K562 (cell line): Measurements from ENCODE around the gene C15orf61. TPM values are rescaled to one million over a fixed set of nuclear protein-coding genes. Genes with fewer than 3 reads are reported as not detected.

Source experiments
- ATAC-seq: fragments of 200-7000 bp; cut with Tn5 transposase; 3 replicates; pipeline ENCODE4 v1.9.1; 2020; ENCODE audit warnings: moderate library complexity
- BruUV-seq: library from RNA; stranded (reverse); fragments of 400-500 nt; replicated peaks from 2 replicates; lab custom pipeline; 2021; lab: Mats Ljungman, UMichigan
- CTCF ChIA-PET: fragments of 300-600 bp; formaldehyde crosslinking; extraction: SDS; loops from one replicate; lab custom pipeline; 2021; ENCODE audit warnings: low intra/inter-chr PET ratio; lab: Yijun Ruan, JAX
- POLR2A ChIA-PET: fragments of 300-600, 350-650 bp; sonication (Branson Sonifier 250); formaldehyde crosslinking; extraction: SDS; loops from one replicate; lab custom pipeline; 2021; ENCODE audit warnings: antibody characterized with exemption, inconsistent platforms; lab: Yijun Ruan, JAX
- DNase-seq, 4 experiments: peaks; one replicate each; pipeline versions ENCODE4 v3.0.0 to v3.0.0-alpha.2; 2011 to 2018; ENCODE audit warnings: low spot score in 3 of 4, mixed read lengths in 3 of 4; ENCODE audit errors: extremely low read depth in 1 of 4
- FAIRE-seq: peaks from 2 replicates; lab custom pipeline; 2011; peaks lifted over from hg19 to GRCh38; lab: Jason Lieb, UNC
- H2AFZ ChIP-seq: 2 replicates; pipeline ENCODE4 v1.6.0; 2011; ENCODE audit warnings: low read depth, low read length, control low read depth, inconsistent platforms
- H3K27ac ChIP-seq: fragments of 200-600 bp; 3 replicates; pipeline ENCODE4 v1.8.0; 2011; ENCODE audit warnings: low read depth, mild to moderate bottlenecking, control low read depth, inconsistent platforms, low read length, moderate library complexity, mixed read lengths; ENCODE audit errors: extremely low read depth
- H3K27me3 ChIP-seq, 2 experiments: fragments of 300-600 bp in 1 of 2; 2 replicates in 1 of 2; 3 replicates in 1 of 2; pipeline versions ENCODE4 v1.6.0 to v1.8.0; 2011; ENCODE audit warnings: inconsistent platforms in 2 of 2, low read length in 2 of 2, mild to moderate bottlenecking in 1 of 2, mixed read lengths in 1 of 2, moderate library complexity in 1 of 2; ENCODE audit not compliant: control insufficient read depth in 2 of 2, insufficient read depth in 2 of 2
- H3K36me3 ChIP-seq: fragments of 300-600 bp; 3 replicates; pipeline ENCODE4 v1.8.0; 2011; ENCODE audit warnings: mild to moderate bottlenecking, low read length, inconsistent platforms; ENCODE audit not compliant: control insufficient read depth, insufficient read depth
- H3K4me1 ChIP-seq, 2 experiments: fragments of 200-600 bp in 1 of 2; replicated peaks in 1 of 2; 2 replicates in 1 of 2; 3 replicates in 1 of 2; pipeline versions ENCODE4 v1.5.1 to v1.8.0; 2011; ENCODE audit warnings: inconsistent platforms in 2 of 2, low read length in 2 of 2, mild to moderate bottlenecking in 1 of 2, mixed read lengths in 1 of 2, moderate library complexity in 1 of 2; ENCODE audit not compliant: control insufficient read depth in 2 of 2, insufficient read depth in 2 of 2
- H3K4me2 ChIP-seq: 2 replicates; pipeline ENCODE4 v1.6.1; 2011; ENCODE audit warnings: low read length, control low read depth, inconsistent platforms, mixed read lengths; ENCODE audit not compliant: insufficient read depth
- H3K4me3 ChIP-seq: fragments of 200-600 bp; sonication (generic), shearing (Covaris generic); 2 replicates; pipeline ENCODE4 v1.5.1; 2016; ENCODE audit warnings: control low read depth, inconsistent platforms
- H3K79me2 ChIP-seq: fragments of 200-600 bp; 3 replicates; pipeline ENCODE4 v1.8.0; 2011; ENCODE audit warnings: low read length, inconsistent platforms; ENCODE audit not compliant: control insufficient read depth, insufficient read depth
- H3K9ac ChIP-seq, 2 experiments: 2 replicates each; pipeline versions ENCODE4 v1.6.0 to v1.6.1; 2011; ENCODE audit warnings: low read depth in 2 of 2, low read length in 2 of 2, control low read depth in 1 of 2, inconsistent platforms in 1 of 2, mild to moderate bottlenecking in 1 of 2, mixed read lengths in 1 of 2; ENCODE audit not compliant: insufficient read depth in 1 of 2
- H3K9me1 ChIP-seq: one replicate; pipeline ENCODE4 v1.6.0; 2011; ENCODE audit warnings: inconsistent platforms, mild to moderate bottlenecking, low read length, moderate library complexity; ENCODE audit not compliant: control insufficient read depth, insufficient read depth
- H3K9me3 ChIP-seq: replicated peaks from 2 replicates; pipeline ENCODE4 v1.5.1; 2011; ENCODE audit warnings: low read depth, low read length, inconsistent platforms; ENCODE audit not compliant: control insufficient read depth, insufficient read depth
- H4K20me1 ChIP-seq: replicated peaks from 2 replicates; pipeline ENCODE4 v1.6.1; 2011; ENCODE audit warnings: low read length, inconsistent platforms, mixed read lengths; ENCODE audit not compliant: control insufficient read depth, insufficient read depth
- BCLAF1 ChIP-seq, 2 experiments: fragments of 450-650 bp in 1 of 2; IDR thresholded peaks; 2 replicates each; pipeline ENCODE4 v1.6.1; 2011 to 2017; ENCODE audit warnings: low read depth in 2 of 2, antibody characterized with exemption in 1 of 2, borderline replicate concordance in 1 of 2, low read length in 1 of 2, mild to moderate bottlenecking in 1 of 2, mixed read lengths in 1 of 2; ENCODE audit not compliant: control insufficient read depth in 1 of 2
- EGR1 ChIP-seq: fragments of 450-650 bp; conservative IDR thresholded peaks from 2 replicates; pipeline ENCODE4 v1.6.1; 2017; ENCODE audit warnings: mild to moderate bottlenecking
- GATA2 ChIP-seq: sonication (generic); formaldehyde crosslinking; IDR thresholded peaks from 2 replicates; pipeline ENCODE4 v1.4.0; 2020; ENCODE audit warnings: mild to moderate bottlenecking, missing genetic modification reagents
- HNRNPUL1 ChIP-seq: fragments of 200-400 bp; formaldehyde crosslinking; IDR thresholded peaks from 2 replicates; pipeline ENCODE4 v1.6.1; 2017; ENCODE audit warnings: low read length
- MAFK ChIP-seq: IDR thresholded peaks from 2 replicates; pipeline ENCODE4 v1.6.1; 2011; ENCODE audit warnings: low read length, improper control_type of control experiment
- PHF8 ChIP-seq: fragments of 200-600 bp; sonication (generic); IDR thresholded peaks from 2 replicates; pipeline ENCODE4 v1.6.1; 2012; ENCODE audit warnings: mixed run types, mild to moderate bottlenecking, inconsistent platforms, low read length, moderate library complexity, borderline replicate concordance
- SAP30 ChIP-seq: fragments of 200-600 bp; sonication (generic); IDR thresholded peaks from 2 replicates; pipeline ENCODE4 v1.6.1; 2012; ENCODE audit warnings: borderline replicate concordance, low read depth, mild to moderate bottlenecking, moderate library complexity, low read length, control low read depth, inconsistent platforms; ENCODE audit not compliant: insufficient read depth, poor library complexity, severe bottlenecking
- SFPQ ChIP-seq: fragments of 200-400 bp; formaldehyde crosslinking; IDR thresholded peaks from 2 replicates; pipeline ENCODE4 v1.6.1; 2017; ENCODE audit warnings: mild to moderate bottlenecking, low read depth, low read length, moderate library complexity
- ZNF668 ChIP-seq: fragments of 250-450 bp; sonication (Bioruptor Pico); IDR thresholded peaks from 2 replicates; pipeline ENCODE4 v1.8.0; 2022; ENCODE audit warnings: mild to moderate bottlenecking, inconsistent platforms
- WGBS: fragments of 100-300 bp; shearing (Covaris generic); methylation state at CpG from one replicate; pipeline ENCODE4 v1.1.6; 2016; ENCODE audit warnings: low coverage, mixed read lengths; ENCODE audit not compliant: insufficient coverage; ENCODE audit errors: missing lambda C conversion rate; 5-methylcytosine and 5-hydroxymethylcytosine counted together
- in situ Hi-C: fragments of 300-500 bp; cut with MboI; formaldehyde crosslinking; loops from 4 replicates; pipeline ENCODE4 v1.15.0; 2018; ENCODE audit warnings: inconsistent platforms, mixed read lengths
- intact Hi-C: fragments of 100-400 bp; cut with micrococcal nuclease; formaldehyde crosslinking; loops from 2 replicates; pipeline ENCODE4 v1.14.2; 2022
- polyA plus RNA-seq, 8 experiments: library from polyadenylated mRNA; depleted of rRNA in 4 of 8; stranded (reverse) in 5 of 8; unstranded in 3 of 8; fragments of >200 nt; fragmentation: Nextera tagmentation in 2 of 8; fragmentation: Illumina TruSeq in 1 of 8; extraction: Ambion mirVana in 2 of 8; extraction: Trizol in 1 of 8; gene quantifications; 2 replicates each; pipeline versions ENCODE4 v1.2.1 to v1.2.3, GENCODE V29; 2011 to 2014; ENCODE audit warnings: inconsistent platforms in 1 of 8, missing spikeins in 1 of 8
- total RNA-seq, 7 experiments: library from RNA; depleted of rRNA in 6 of 7; stranded (reverse); fragments of >200 nt in 6 of 7; fragmentation: Illumina TruSeq in 2 of 7; extraction: Trizol in 2 of 7; gene quantifications; 2 replicates each; pipeline versions ENCODE4 v1.2.1 to v1.2.3, GENCODE V29; 2011 to 2021; ENCODE audit warnings: low replicate concordance in 1 of 7

The C15orf61 gene
- total and polyA plus RNA-seq, 9 of the 15 experiments (the other 6 are each of a cell fraction or from before 2014, with no cell fraction given), result 1.6 to 10.5 (median 4.3) TPM

GRCh38 chr15:67564021-67564967 lies 43.4 kb downstream of the C15orf61 start (continued):
- TF ChIP-seq SFPQ (no peak), PHF8 (no peak), HNRNPUL1 (no peak)

- no TSS peak for BruUV-seq
- peaks cover 3% of the 10 kb centered on the region; the same call in 2 of the 3 replicates for H3K36me3 ChIP-seq
- no peaks in the 10 kb centered on the region for H4K20me1 ChIP-seq
- H3K9ac ChIP-seq, result no peak overlapping the region
- POLR2A ChIA-PET, result no interaction called here
- 73% methylated on average over 3 of the region's 3 CpGs for WGBS
- ATAC-seq (no peak), FAIRE-seq (no peak), DNase-seq (no peak)
- H3K9me3 ChIP-seq, result no peaks in the 10 kb centered on the region
- intact Hi-C loops (no loop called here), in situ Hi-C loops (no loop called here)
- no peaks in the 10 kb centered on the region for H3K27me3 ChIP-seq
- no peak overlapping the region for H2AFZ ChIP-seq
- no peak overlapping the region for H3K4me2 ChIP-seq
- H3K79me2 ChIP-seq, result no peaks in the 10 kb centered on the region
- no peak overlapping the region for H3K27ac ChIP-seq
- no peak for TF ChIP-seq ZNF668
- no peak for TF ChIP-seq MAFK
- no peak for TF ChIP-seq EGR1
- TF ChIP-seq SAP30, result no peak
- no peak for TF ChIP-seq BCLAF1 (IDR thresholded peaks at IDR 0.05; ENCODE audit: borderline replicate concordance in 1 of 2, control insufficient read depth in 1 of 2, low read depth in 2 of 2, low read length in 1 of 2)
- no peak for TF ChIP-seq GATA2 (CRISPR knock-in tag)
- no peaks in the 10 kb centered on the region; a peak in 1 of 5 replicates for H3K4me1 ChIP-seq
- CTCF ChIA-PET, result no interaction called here
- H3K9me1 ChIP-seq, result no peaks in the 10 kb centered on the region
- no peak overlapping the region for H3K4me3 ChIP-seq
Observed at GRCh38 chr15:67564968-67565345, 44.0 kb downstream of the C15orf61 start.
